Right lobe of liver (tissue), 6 donors: ENCODE results near the gene PSMG4. TPM values are rescaled to one million over a fixed set of nuclear protein-coding genes. Genes with fewer than 3 reads are reported as not detected.

Experiments used
- ATAC-seq, 4 donors: fragments of 200-7000 bp; cut with Tn5 transposase; one replicate each; pipeline ENCODE4 v1.9.1; 2020; ENCODE audit warnings: mild to moderate bottlenecking in 4 of 4, moderate library complexity in 4 of 4
- DNase-seq, 3 donors: peaks; one replicate each; pipeline ENCODE4 v3.0.0-alpha.2; 2020
- H3K27ac ChIP-seq, 3 donors: fragments of 200-600 bp; one replicate each; pipeline ENCODE4 v1.8.0; 2022
- H3K27me3 ChIP-seq, 2 donors: fragments of 200-600 bp; one replicate each; pipeline ENCODE4 v1.8.0; 2022
- H3K36me3 ChIP-seq, 4 donors: fragments of 200-600 bp; sonication (generic) in 1 of 4; one replicate each; pipeline versions ENCODE4 v1.5.1 to v1.8.0; 2017 to 2022; ENCODE audit warnings: control low read depth in 1 of 4
- H3K4me1 ChIP-seq, 4 donors: fragments of 200-600 bp; sonication (generic) in 1 of 4; one replicate each; pipeline versions ENCODE4 v1.5.1 to v1.8.0; 2017 to 2022; ENCODE audit warnings: control low read depth in 1 of 4
- H3K4me3 ChIP-seq, 3 donors: fragments of 200-600 bp; one replicate each; pipeline ENCODE4 v1.8.0; 2022
- H3K9me3 ChIP-seq, 4 donors: fragments of 200-600 bp; sonication (generic) in 1 of 4; one replicate each; pipeline versions ENCODE4 v1.5.1 to v1.8.0; 2017 to 2022; ENCODE audit warnings: control low read depth in 1 of 4
- CTCF ChIP-seq, 4 donors: fragments of 200-600 bp in 3 of 4; fragments of 450-650 bp in 1 of 4; IDR thresholded peaks; one replicate each; pipeline versions ENCODE4 v1.5.1 to v1.8.0; 2016 to 2022; ENCODE audit warnings: antibody characterized with exemption in 4 of 4, mild to moderate bottlenecking in 2 of 4
- POLR2A ChIP-seq: fragments of 450-650 bp; IDR thresholded peaks from one replicate; pipeline ENCODE4 v1.6.1; 2017; ENCODE audit warnings: antibody characterized with exemption, mild to moderate bottlenecking
- whole genome bisulfite sequencing: methylation state at CpG from one replicate; pipeline ENCODE4 v1.1.6; 2018; ENCODE audit warnings: low coverage, low lambda C conversion rate; ENCODE audit not compliant: insufficient coverage; ENCODE audit errors: missing lambda C conversion rate; 5-methylcytosine and 5-hydroxymethylcytosine counted together
- intact Hi-C, 2 donors: fragments of 100-400 bp; cut with DNase I; formaldehyde crosslinking; loops; one replicate each; pipeline versions ENCODE4 v1.11.2 to v1.14.1; 2022
- total RNA-seq, 6 experiments: library from RNA; depleted of rRNA in 2 of 6; stranded (reverse); fragments of >200 nt in 2 of 6; fragmentation: NEBNext Ultra II Directional in 3 of 6; extraction: Animal tissue kit (Norgen Biotek cat#: 25700) in 3 of 6; gene quantifications; one replicate each; pipeline versions ENCODE4 v1.1.0 to v1.2.4, GENCODE V29; 2016 to 2023
- donor health status: DM: no; HTN: yes; CAD: no.
- donor health status: DM: no; HTN: no; CAD: no.
- donor health status: DM: no; HTN: no; CAD: no.
- donor health status: DM: no; HTN: yes; CAD: no.
- donor health status: DM: no; HTN: yes; CAD: no.

PSMG4 gene
- total RNA-seq, 6 experiments from 2014 or later = 9.4 to 15.4 (median 11.0) TPM

- Histone ChIP-seq H3K36me3 (no peaks in the 10 kb centered on the region), H3K27ac (no peak overlapping the region), H3K9me3 (no peaks in the 10 kb centered on the region), H3K4me1 (no peaks in the 10 kb centered on the region), H3K27me3 (no peaks in the 10 kb centered on the region), H3K4me3 (no peak overlapping the region)
- WGBS = 94% methylated on average over 8 of the region's 22 CpGs
- DNase-seq (no peak), ATAC-seq (no peak)
- intact Hi-C loops = loop anchor here (5.0 to 10.0 kb wide), 2 partner anchors 126 to 128 kb away; no protein-coding TSS in a partner anchor
- TF ChIP-seq CTCF (IDR thresholded peaks at IDR 0.05) (no peak), POLR2A (no peak)
Observed at GRCh38 chr6:3252861-3253596, 5.7 kb upstream of the PSMG4 start.

- TF ChIP-seq POLR2A (no peak), CTCF (IDR thresholded peaks at IDR 0.05) (no peak)
- Histone ChIP-seq H3K36me3 (no peaks in the 10 kb centered on the region), H3K27ac (no peak overlapping the region), H3K27me3 (no peaks in the 10 kb centered on the region), H3K4me3 (no peak overlapping the region), H3K4me1 (no peaks in the 10 kb centered on the region), H3K9me3 (no peaks in the 10 kb centered on the region)
- ATAC-seq = no peak
- no peak for DNase-seq
- 96% methylated on average over 23 of the region's 40 CpGs for WGBS
- intact Hi-C loops = loop anchor here (5.0 to 10.0 kb wide), 2 partner anchors 126 to 129 kb away; no protein-coding TSS in a partner anchor
Observed at GRCh38 chr6:3253597-3253961, 5.2 kb upstream of the PSMG4 start.

- Histone ChIP-seq H3K4me1 (peaks cover 0 to 15% (median 7%) of the 10 kb centered on the region in 4 donors), H3K4me3 (peak overlapping the region; percentile 94 to 98 (median 97)), H3K9me3 (no peaks in the 10 kb centered on the region), H3K36me3 (no peaks in the 10 kb centered on the region), H3K27me3 (no peaks in the 10 kb centered on the region), H3K27ac (no peak overlapping the region)
- no peak for ATAC-seq
- TF ChIP-seq POLR2A (no peak), CTCF (IDR thresholded peaks at IDR 0.05) (no peak)
- intact Hi-C loops = loop anchor here in 1 of 2 donors (10.0 kb wide), 1 partner anchor 133 kb away; no protein-coding TSS in a partner anchor
- 58% methylated on average over 12 of the region's 12 CpGs for WGBS
- no peak for DNase-seq
Observed at GRCh38 chr6:3258201-3258600, 546 bp upstream of the PSMG4 start.

GRCh38 chr6:3259491-3259958, 778 bp downstream of the PSMG4 start:
- Histone ChIP-seq H3K4me1 (peaks cover 0 to 26% (median 13%) of the 10 kb centered on the region in 4 donors), H3K36me3 (peaks cover 0 to 5% (median 0%) of the 10 kb centered on the region in 4 donors), H3K4me3 (peak overlapping the region; percentile 94 to 98 (median 97)), H3K9me3 (no peaks in the 10 kb centered on the region), H3K27me3 (no peaks in the 10 kb centered on the region), H3K27ac (peak overlapping the region; percentile 56 to 83 (median 80))
- ATAC-seq (peak; percentile 17 to 41 (median 24)), DNase-seq (peak in 2 of 3 donors; percentile 55 to 72)
- intact Hi-C loops = loop anchor here in 1 of 2 donors (10.0 kb wide), 1 partner anchor 135 kb away; no protein-coding TSS in a partner anchor
- no peak for TF ChIP-seq POLR2A
- TF ChIP-seq CTCF (IDR thresholded peaks at IDR 0.05) = no peak
- WGBS = 0% methylated on average over 18 of the region's 21 CpGs
